OCI-LY7 (cell line): ENCODE data around the gene TMC5. TPM values are rescaled to one million over a fixed set of nuclear protein-coding genes. Genes with fewer than 3 reads are reported as not detected.

Source experiments
- BruUV-seq: library from RNA; stranded (reverse); fragments of 400-500 nt; replicated peaks from 2 replicates; lab custom pipeline; 2021; lab: Mats Ljungman, UMichigan
- CTCF ChIA-PET: fragments of 300-600 bp; sonication (Branson Sonifier 250); formaldehyde crosslinking; loops from one replicate; lab custom pipeline; 2022; ENCODE audit warnings: antibody characterized with exemption; ENCODE audit not compliant: unreplicated experiment; lab: Charles Lee
- POLR2A ChIA-PET: fragments of 300-600 bp; sonication (Branson Sonifier 250); formaldehyde crosslinking; loops from one replicate; lab custom pipeline; 2022; ENCODE audit warnings: antibody characterized with exemption; lab: Charles Lee
- DNase-seq: peaks from one replicate; pipeline ENCODE4 v3.0.0-alpha.2; 2015; ENCODE audit warnings: low spot score
- H2AFZ ChIP-seq: fragments of 200-600 bp; sonication (generic), shearing (Covaris generic); 2 replicates; pipeline ENCODE4 v1.6.1; 2014; ENCODE audit warnings: mild to moderate bottlenecking, antibody characterized with exemption, low read length, moderate library complexity
- H3K27ac ChIP-seq: fragments of 200-600 bp; sonication (generic); 2 replicates; pipeline ENCODE4 v1.5.1; 2014; ENCODE audit warnings: mixed run types, low read depth, mild to moderate bottlenecking, moderate library complexity, low read length, inconsistent platforms; ENCODE audit not compliant: poor library complexity, severe bottlenecking
- H3K36me3 ChIP-seq: fragments of 200-600 bp; sonication (generic); 2 replicates; pipeline ENCODE4 v1.6.1; 2014; ENCODE audit warnings: mild to moderate bottlenecking, antibody characterized with exemption, low read length, moderate library complexity, mixed read lengths; ENCODE audit not compliant: insufficient read depth
- H3K4me1 ChIP-seq: fragments of 200-600 bp; sonication (generic); 2 replicates; pipeline ENCODE4 v1.5.1; 2014; ENCODE audit warnings: mild to moderate bottlenecking, low read length; ENCODE audit not compliant: insufficient read depth, poor library complexity, severe bottlenecking
- H3K4me2 ChIP-seq: fragments of 200-600 bp; sonication (generic); 2 replicates; pipeline ENCODE4 v1.6.1; 2014; ENCODE audit warnings: mild to moderate bottlenecking, low read length
- H3K4me3 ChIP-seq: fragments of 200-600 bp; sonication (generic); 2 replicates; pipeline ENCODE4 v1.5.1; 2014; ENCODE audit warnings: mild to moderate bottlenecking, low read depth, low read length; ENCODE audit not compliant: poor library complexity, severe bottlenecking
- H3K79me2 ChIP-seq: fragments of 200-600 bp; sonication (generic); 2 replicates; pipeline ENCODE4 v1.6.1; 2016; ENCODE audit warnings: low read depth, mild to moderate bottlenecking, low read length, moderate library complexity, mixed read lengths; ENCODE audit not compliant: insufficient read depth
- H3K9me2 ChIP-seq: fragments of 200-600 bp; sonication (generic); 2 replicates; pipeline ENCODE4 v1.6.1; 2016; ENCODE audit warnings: mild to moderate bottlenecking, low read length, mixed read lengths; ENCODE audit not compliant: insufficient read depth
- H3K9me3 ChIP-seq: fragments of 200-600 bp; sonication (generic); 2 replicates; pipeline ENCODE4 v1.6.1; 2014; ENCODE audit warnings: mild to moderate bottlenecking, mixed run types, low read length, mixed read lengths
- H4K20me1 ChIP-seq: fragments of 200-600 bp; sonication (generic); 2 replicates; pipeline ENCODE4 v1.6.1; 2014; ENCODE audit warnings: mild to moderate bottlenecking, antibody characterized with exemption, low read length, moderate library complexity, mixed read lengths; ENCODE audit not compliant: insufficient read depth
- EZH2phosphoT487 ChIP-seq: fragments of 200-600 bp; sonication (generic); IDR thresholded peaks from 2 replicates; pipeline ENCODE4 v1.6.1; 2018; ENCODE audit warnings: low read depth, borderline replicate concordance, mild to moderate bottlenecking, mixed run types, antibody characterized with exemption, low read length, moderate library complexity, mixed read lengths
- intact Hi-C: fragments of 100-400 bp; cut with micrococcal nuclease; formaldehyde crosslinking; loops from one replicate; pipeline ENCODE4 v1.10.0; 2022; ENCODE audit not compliant: unreplicated experiment
- total RNA-seq, 2 experiments: library from RNA; depleted of rRNA in 1 of 2; stranded (reverse); fragments of >200 nt in 1 of 2; shearing (Covaris generic) in 1 of 2; gene quantifications; 2 replicates each; pipeline ENCODE4 v1.2.3, GENCODE V29; 2014 to 2022
- TF ChIP-seq, protein P1 (sequence below): fragments of 200-600 bp; sonication (generic); conservative IDR thresholded peaks from 2 replicates; pipeline ENCODE4 v1.5.1; 2014; ENCODE audit warnings: mild to moderate bottlenecking, antibody characterized with exemption, low read length, moderate library complexity, mixed read lengths

Gene TMC5
- total RNA-seq, 2 experiments from 2014 or later, result not detected

DNA sequence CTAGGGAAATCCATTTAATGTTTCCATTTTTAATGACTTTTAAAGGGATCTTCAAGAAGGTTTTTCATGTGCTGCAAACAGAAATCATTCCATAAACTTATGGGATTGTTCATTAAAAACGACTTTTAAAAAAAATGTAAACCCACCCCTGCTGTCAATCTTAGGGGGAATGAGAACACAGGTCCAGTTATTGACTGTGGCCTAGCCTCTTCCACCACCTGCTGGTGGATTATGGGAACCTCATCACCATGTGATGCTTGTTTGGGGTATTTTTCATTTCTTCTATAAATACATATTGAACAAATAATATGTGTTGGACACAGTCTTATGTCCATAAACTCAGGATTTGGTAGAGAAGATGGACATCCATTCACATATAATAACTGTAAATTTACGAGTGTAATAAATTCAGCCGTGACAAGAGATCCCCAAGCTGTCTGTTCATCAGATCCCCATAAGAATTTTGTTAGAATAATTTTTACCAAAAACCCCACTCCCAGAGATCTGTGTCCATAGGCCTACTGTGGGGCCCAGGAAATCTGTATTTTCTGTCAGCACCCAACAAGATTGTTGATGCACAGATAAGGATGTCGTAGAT lies 42.0 kb upstream of the TMC5 start:
- no peak overlapping the region for H2AFZ ChIP-seq

GRCh38 chr16:19377864-19378263 lies 39.8 kb upstream of the TMC5 start:
- POLR2A ChIA-PET, result no interaction called here
- intact Hi-C loops, result loop anchor here (5.0 kb wide), 1 partner anchor 211 kb away; the partner anchor contains the start of gene SYT17
- H3K27ac ChIP-seq, result no peak overlapping the region

More for the DNA sequence above, 42.0 kb upstream of the TMC5 start:
- Histone ChIP-seq H3K9me2 (no peaks in the 10 kb centered on the region), H3K27ac (no peak overlapping the region), H4K20me1 (no peaks in the 10 kb centered on the region), H3K9me3 (no peaks in the 10 kb centered on the region), H3K79me2 (no peaks in the 10 kb centered on the region), H3K36me3 (no peaks in the 10 kb centered on the region), H3K4me1 (peaks cover 12% of the 10 kb centered on the region), H3K4me2 (no peak overlapping the region), H3K4me3 (no peak overlapping the region)
- intact Hi-C loops, result loop anchor here (1.0 to 5.0 kb wide), 2 partner anchors 208 to 289 kb away; partner anchors contain the start of gene SYT17
- TF ChIP-seq, protein P1, sequence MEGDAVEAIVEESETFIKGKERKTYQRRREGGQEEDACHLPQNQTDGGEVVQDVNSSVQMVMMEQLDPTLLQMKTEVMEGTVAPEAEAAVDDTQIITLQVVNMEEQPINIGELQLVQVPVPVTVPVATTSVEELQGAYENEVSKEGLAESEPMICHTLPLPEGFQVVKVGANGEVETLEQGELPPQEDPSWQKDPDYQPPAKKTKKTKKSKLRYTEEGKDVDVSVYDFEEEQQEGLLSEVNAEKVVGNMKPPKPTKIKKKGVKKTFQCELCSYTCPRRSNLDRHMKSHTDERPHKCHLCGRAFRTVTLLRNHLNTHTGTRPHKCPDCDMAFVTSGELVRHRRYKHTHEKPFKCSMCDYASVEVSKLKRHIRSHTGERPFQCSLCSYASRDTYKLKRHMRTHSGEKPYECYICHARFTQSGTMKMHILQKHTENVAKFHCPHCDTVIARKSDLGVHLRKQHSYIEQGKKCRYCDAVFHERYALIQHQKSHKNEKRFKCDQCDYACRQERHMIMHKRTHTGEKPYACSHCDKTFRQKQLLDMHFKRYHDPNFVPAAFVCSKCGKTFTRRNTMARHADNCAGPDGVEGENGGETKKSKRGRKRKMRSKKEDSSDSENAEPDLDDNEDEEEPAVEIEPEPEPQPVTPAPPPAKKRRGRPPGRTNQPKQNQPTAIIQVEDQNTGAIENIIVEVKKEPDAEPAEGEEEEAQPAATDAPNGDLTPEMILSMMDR, result peak; percentile 97
- TF ChIP-seq EZH2phosphoT487, result no peak
- ChIA-PET POLR2A (no interaction called here), CTCF (no interaction called here)
- peak; percentile 78 for DNase-seq
- BruUV-seq, result no TSS peak

DNA sequence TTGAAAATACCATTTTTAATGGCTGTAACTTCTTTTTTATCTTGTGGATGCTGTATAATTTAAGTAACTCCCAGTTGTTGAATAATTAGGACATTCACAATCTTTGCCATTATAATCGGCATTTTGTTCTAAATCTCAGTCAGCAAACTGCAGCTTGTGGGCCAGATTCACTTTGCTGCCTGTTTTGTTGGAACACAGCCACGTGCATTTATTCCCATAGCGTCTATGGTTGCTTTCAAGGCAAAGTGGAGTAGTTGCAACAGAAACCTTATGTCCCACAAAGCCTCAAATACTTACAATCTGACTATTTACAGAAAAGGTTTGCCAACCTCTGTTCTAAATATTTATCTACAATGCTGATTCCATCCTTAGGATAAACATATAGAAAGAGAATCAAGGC lies 39.2 kb upstream of the TMC5 start:
- Histone ChIP-seq H3K36me3 (no peaks in the 10 kb centered on the region), H3K27ac (no peak overlapping the region), H2AFZ (no peak overlapping the region), H3K4me1 (peaks cover 32% of the 10 kb centered on the region), H4K20me1 (no peaks in the 10 kb centered on the region), H3K79me2 (no peaks in the 10 kb centered on the region), H3K4me2 (no peak overlapping the region), H3K4me3 (no peak overlapping the region), H3K9me3 (no peaks in the 10 kb centered on the region), H3K9me2 (no peaks in the 10 kb centered on the region)
- ChIA-PET POLR2A (no interaction called here), CTCF (no interaction called here)
- TF ChIP-seq EZH2phosphoT487, result no peak
- TF ChIP-seq, protein P1, result no peak
- intact Hi-C loops, result loop anchor here (5.0 kb wide), 1 partner anchor 211 kb away; the partner anchor contains the start of gene SYT17
- BruUV-seq, result no TSS peak
- DNase-seq, result no peak

More at GRCh38 chr16:19377864-19378263, 39.8 kb upstream of the TMC5 start:
- Histone ChIP-seq H3K4me3 (no peak overlapping the region), H3K4me1 (peaks cover 26% of the 10 kb centered on the region), H3K4me2 (no peak overlapping the region), H3K9me3 (no peaks in the 10 kb centered on the region), H2AFZ (no peak overlapping the region), H3K79me2 (no peaks in the 10 kb centered on the region), H4K20me1 (no peaks in the 10 kb centered on the region), H3K36me3 (no peaks in the 10 kb centered on the region), H3K9me2 (no peaks in the 10 kb centered on the region)
- TF ChIP-seq, protein P1, result no peak
- TF ChIP-seq EZH2phosphoT487, result no peak
- BruUV-seq, result no TSS peak
- DNase-seq, result no peak
- CTCF ChIA-PET, result no interaction called here
